CD4-positive, alpha-beta T cell treated with Interleukin-17A for 1 hour (primary cell): ENCODE measurements around the gene EPHA2.

Experiments
- DNase-seq: peaks from one replicate; pipeline ENCODE4 v3.0.0-alpha.2; 2020

EPHA2 gene

GRCh38 chr1:16149146-16149545 is 6.7 kb downstream of the EPHA2 start:
- DNase-seq, result no peak

DNA sequence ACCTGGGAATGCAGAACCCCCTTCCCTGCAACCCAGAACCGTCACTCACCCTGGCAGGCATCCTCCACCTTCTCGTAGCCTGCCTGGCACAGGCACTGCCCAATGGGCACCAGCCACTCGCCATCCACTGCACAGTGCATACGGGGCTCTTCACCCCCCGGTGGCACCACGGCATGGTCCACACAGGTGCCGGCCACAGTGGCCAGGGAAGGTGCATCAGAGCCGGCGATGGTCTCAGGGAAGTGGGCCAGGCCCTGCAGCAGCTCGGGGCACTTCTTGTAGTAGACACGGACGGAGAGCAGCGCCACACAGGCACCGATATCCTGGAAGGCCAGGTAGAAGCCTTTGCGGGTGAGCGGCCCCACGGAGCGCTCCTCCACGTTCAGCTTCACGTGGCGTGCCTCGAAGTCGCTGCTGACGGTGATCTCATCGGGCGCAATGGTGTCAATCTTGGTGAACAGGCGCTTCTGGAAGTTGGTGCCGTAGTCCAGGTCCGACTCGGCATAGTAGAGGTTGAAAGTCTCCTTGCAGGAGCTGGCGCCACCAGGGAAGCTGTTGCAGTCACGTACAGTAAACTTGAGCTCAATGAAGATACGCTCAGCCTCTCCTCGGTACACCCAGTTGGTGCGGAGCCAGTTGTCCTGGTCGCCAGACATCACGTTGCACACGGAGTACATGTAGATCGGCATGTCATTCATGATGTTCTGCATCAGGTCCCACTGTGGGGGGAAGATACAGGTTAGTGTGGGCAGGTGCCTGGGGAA is 7.4 kb downstream of the EPHA2 start:
- no peak for DNase-seq

DNA sequence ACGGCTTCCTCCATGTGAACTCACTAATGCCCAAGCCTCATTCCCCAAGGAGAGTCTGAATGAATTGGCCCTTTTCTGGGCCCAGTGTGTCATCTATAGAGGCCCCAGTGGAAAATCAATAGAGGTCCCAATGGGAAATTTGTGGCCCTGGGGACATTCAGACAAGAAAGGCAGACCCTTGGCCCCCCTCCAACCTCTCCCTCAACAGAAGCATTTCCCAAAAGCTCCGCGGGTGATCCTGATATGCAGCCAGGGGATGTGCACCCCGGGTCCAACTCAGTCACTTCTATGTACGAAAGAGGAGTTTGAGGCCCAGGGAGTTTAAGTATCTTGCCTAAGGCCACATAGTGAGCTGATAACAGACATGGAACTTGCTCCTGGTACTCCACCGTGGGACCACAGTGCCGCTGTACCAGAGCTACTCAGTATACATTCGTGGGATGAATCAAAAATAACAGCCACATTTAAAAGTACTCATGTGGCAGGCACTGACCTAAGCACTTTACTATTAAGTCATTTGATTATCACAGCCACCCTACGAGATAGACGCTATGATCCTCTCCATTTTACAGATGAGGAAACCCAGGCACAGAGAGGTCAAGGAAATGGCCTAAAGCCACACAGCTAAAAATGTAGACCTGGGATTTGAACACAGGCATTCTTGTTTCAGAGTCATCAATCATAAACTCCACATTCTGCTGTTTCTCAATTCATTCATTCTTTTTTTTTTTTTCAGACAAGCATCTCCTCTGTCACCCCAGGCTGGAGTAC is 8.5 kb downstream of the EPHA2 start:
- no peak for DNase-seq

GRCh38 chr1:16146279-16147155 is 9.4 kb downstream of the EPHA2 start:
- no peak for DNase-seq

DNA sequence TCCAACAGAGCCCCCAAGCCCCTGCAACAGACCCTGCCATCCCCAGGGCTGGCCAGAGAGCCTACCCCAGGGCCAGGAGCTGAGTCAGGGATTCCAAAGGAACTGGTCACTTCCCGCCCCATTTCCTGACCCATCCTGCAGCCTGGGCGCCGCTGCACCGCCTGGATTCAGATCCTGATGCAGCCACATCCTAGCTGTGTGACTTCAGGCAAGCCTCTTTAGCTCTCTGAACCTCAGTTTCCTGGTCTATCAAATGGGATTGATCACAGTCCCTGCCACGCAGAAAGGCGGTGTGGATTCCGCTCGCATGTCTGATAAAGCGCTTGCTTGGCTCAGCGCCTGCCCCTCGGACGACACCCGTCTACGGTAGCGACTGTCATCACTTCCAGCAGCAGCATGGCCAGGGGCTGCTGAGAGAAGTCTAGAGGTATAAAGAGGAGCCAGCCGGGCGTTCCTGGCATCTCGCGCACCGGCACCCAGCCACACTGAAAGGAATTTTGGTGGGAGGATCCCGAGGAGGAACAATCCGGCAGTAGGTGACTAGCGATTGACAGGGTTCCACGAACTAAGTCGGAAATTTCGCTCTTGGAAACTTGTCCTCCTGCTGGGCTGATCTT is 10.1 kb downstream of the EPHA2 start:
- no peak for DNase-seq

DNA sequence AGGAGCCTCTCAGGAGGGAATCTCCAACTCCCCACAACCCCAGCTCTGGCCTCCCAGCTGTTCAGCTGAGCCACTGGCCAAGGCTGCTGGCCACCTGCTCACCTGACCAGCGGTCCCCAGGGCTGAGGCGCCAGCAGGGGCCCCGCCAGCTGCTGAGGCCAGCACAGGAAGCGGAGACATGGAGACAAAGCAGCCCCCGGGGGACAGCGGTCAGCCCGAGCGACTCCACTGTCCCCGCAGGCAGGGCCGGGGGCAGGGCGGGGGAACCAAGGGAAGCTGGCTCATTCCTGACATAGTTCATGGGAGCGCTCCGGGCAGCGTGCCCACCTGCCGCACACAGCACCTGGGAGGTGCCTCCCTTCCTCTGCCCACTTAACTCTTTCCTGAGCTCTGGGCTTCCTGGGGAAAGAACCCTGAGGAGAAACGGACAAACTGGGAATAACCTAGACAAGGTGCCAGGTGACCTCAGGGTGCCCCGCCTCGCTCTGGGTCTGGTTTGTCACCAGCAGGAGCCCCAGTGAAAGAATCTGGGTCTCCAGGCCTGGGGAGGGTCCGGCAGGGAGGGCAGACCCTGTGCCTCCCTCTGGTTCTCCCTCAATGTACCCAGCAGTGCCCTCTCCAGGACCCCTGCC is 10.7 kb downstream of the EPHA2 start:
- no peak for DNase-seq

DNA sequence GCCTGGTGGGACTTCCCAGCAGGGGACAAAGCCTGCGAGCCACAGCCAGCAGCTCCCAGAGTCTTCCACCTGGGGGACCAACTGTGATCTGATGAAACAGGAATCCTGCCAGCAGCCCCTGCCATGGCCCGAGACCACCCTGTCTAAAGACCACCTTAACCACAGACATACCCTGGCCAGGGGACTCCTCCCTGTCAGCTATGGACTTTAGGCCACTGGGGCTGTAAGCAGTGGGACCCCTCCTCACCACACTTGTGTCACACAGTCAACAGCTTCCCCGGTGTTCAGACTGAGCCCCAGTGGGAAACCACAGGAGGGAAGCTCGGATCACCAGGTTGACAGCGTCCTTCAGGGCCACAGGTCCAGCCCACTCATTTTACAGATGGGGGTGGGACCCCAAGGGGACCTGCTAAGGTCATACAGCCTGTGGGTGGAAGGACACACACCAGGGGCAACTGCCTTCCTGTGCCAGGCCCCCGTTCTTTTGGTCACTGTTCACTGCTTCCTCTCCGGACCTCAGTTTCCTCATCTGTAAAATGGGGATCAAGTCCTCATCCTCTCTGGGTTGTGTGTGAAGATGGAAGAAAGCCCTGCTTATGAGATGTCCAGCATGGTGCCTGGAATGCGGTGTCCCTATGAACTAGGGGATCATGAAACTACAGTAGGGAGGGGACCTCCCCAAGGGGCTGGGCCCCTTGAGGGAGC is 11.4 kb downstream of the EPHA2 start:
- no peak for DNase-seq

DNA sequence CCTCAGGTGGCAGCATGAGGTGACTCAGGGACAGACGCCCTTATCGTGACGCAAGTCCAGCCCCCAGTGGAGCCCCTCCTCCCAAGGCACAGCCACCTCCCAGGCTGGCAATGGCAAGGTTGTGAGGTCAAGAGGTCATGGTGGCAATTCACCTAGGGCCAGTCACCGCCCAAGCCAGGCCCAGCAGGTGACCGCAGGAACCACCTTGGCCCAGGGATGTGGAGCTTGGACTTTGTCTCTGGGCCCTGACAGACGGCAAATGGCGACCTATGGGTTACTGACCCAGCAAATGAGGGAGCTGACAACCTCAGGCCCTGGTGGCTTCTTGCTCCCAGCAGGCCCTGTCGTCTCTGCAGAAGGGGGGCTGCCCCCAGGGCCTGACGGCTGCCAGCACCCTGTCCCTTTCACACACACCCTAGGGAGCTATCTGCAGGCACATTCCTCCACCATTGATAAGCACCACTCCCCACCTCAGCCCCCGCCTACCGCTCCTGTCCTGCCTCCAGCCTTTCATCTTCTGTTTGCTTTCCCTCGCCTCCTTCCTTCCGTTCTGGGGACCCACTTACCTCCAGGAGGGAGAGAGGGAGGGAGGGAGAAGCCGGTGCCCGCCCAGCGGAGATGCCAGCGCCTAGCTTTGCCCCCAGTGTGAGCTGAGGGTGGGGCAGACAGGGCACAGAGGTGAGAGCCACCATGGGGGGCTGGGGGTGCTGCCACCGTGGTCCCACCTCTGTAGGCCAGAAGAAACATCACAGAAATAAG is 12.1 kb downstream of the EPHA2 start:
- DNase-seq, result no peak

GRCh38 chr1:16143005-16143565 is 12.8 kb downstream of the EPHA2 start:
- no peak for DNase-seq

DNA sequence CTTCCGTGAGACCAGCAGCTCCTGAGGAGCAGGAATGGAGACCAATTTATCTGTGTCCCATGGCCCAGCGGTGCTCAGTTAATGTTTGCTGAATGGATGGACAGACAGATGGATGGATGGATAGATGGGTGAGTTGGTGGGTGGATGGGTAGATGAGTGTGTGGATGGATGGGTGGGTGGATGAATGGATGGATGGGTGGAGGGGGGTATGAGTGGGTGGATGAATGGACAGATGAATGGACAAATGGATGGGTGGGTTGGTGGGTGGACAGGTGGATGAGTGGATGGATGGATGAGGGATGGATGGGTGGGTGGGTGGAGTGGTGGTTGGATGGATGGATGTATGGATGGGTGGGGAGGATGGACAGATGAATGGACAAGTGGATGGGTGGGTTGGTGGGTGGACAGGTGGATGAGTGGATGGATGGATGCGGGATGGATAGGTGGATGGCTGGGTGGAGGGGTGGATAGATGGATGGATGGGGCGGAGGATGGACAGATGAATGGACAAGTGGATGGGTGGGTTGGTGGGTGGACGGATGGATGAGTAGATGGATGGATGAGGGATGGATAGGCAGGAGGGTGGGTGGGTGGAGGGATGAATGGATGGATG is 13.4 kb downstream of the EPHA2 start:
- DNase-seq, result no peak

GRCh38 chr1:16141573-16142336 is 14.1 kb downstream of the EPHA2 start:
- DNase-seq, result no peak

DNA sequence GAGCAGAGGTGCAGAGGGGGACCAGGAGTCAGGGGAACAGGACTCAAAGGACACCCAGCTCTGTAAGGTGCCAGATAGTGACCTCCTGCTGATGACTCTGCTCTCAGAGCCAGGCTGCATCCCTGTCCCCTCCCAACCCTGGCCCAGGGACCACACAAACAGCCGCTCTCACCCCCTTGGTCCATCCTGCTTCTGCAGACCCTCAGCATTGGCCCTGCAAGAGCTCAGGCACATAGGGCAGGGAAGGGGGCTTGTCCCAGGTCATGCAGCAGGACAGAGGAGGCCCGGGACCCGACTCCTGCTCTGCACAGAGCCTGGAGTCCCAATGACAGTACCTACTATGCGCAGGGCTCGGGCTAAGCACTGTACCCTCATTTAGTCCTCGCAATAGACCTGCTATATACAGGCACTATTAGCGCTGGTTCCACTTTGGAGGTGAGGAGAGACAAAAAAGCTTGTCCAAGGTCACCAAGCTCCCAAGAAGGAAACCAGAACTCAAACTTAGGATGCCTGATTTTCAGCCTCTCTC is 15.7 kb downstream of the EPHA2 start:
- no peak for DNase-seq

DNA sequence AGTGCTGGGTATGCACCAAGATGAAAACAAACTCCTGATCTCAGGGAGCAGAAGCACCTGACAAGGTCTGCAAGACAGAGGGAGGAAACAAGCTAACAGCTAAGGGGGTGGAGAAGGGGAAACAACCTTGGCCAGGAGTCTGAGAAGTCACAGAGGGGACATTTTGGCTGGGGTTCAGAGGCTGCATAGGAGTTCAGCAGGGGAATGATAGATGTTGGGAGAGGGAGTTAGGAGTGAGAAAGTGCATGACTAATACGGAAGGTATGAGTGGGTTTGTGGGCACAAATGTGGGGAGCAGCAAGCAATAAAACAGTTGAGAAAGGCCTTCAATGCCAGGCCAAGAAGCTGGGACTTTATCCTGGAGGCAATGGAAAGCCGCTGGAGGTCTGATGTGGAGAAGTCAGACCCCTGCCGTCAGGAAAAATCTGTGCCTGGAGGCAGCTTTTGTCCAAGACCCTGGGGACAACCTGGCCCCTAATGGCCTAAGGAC is 16.4 kb downstream of the EPHA2 start:
- DNase-seq, result no peak

GRCh38 chr1:16138772-16139221 is 17.1 kb downstream of the EPHA2 start:
- DNase-seq, result no peak

- DNase-seq, result no peak
Observed at GRCh38 chr1:16137890-16138467, 17.9 kb downstream of the EPHA2 start.

DNA sequence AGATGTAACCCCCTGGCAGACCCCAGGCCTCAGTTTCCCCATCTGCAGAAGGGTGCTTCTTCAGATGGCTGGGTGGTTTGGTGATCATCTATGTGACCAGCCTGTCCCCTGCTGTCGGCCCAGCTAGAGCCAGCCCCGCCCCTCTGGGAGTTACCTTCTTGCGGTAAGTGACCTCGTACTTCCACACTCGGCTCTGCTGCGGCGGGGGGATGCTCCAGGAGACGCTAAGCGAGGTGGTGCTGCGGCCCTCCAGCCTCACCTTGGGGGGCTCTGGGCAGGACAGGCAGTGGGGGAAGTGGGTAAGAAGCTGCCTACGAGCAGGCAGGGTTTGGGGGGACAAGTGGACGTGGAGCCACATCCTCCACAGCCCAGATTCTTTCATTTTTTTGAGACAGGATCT is 20.4 kb downstream of the EPHA2 start:
- DNase-seq, result no peak

DNA sequence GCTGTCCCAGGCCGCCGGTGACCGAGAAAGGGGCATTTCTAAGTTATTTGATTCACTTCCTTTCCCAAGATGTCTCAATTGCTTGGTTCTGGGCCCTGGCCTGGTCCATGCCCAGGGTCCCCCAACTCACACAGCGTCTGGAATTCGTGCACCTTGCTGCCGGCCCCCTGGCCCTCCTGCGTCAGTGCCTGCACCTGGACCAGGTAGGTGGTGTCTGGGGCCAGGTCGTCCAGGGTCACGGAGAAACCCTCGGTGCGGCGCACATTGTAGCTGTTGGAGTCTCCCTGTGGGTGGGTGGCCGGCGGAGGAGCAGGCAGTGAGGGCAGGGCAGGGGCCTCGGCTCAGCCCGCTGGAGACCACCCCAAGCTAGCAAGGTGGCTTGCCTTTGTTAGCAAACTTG is 21.0 kb downstream of the EPHA2 start:
- DNase-seq, result no peak

DNA sequence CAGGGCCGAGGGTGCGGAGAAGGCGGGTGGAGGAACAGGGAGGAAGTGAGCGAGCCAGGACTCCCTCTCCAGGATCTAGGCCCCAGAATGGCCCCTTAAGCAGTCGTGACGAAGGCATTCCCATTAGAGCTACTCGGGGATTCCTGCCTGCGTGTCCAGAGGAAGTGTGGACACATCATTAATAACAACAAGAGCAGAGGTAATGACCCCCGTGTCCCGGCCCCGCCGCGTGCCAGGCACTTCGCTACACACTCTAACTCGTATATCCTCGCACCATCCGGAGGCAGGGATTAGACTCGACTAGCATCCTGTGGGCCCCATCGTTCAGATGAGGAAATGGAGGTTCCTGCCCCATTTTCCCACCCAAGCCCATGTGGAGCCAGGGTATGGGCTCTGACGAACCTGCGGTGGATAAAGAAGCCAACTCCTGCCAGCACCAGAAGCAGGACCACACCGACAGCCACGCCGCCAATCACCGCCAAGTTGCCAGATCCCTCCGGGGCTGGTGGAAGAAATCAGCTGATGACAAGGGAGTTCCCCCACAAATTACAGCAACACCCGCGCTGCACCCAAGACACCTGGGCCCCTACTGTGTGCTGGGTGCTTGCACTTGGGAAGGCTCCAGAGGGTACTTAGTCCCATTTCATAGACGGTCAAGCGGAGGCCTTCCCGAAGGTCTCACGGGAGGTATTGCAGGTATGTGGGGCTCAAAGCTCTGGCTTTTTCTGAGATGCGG is 21.6 kb downstream of the EPHA2 start:
- DNase-seq, result no peak
